Measurements from ENCODE around the gene EME1.
A peak's percentile ranks its signal among the peaks of the same experiment; 100 is the strongest.

DNA sequence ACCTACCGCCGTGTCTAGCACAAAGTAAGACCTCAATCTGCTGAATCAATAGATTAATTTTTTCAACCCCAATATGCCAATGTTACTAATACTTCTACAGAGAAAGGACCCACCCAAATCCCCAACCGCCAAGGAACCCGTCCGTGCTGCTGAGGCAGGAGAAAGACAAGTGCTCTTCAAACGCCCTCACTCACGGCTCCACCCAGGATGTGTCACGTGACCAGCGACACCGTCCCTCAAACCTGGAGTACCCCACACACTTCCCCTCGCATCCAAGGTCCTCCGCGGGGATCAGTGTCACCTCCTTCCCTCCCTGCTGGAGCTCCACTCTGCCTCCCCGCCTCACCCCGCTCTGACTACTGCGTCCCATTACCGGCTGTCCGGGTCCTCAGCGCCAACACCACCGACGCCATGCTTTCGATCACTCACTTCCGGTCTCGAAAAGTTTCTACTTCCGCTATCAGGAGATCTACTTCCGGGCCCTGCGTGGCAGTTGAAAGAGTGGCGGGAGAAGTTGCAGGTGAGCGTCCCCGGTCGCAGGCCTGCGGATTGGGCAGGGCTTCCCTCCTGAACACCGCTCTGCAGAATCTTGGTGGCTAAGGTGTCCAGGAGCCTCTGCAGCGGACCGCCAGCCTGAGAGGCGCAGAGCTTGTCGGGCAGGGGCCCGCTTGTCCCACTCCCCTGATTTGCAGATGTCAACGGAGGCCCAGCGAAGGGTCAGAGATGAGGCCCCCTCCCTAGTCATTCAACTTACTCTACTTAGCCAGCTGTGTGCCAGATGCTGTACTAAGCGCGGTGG, at the start of gene EME1, which contains the start of gene MRPL27:
- TF ChIP-seq POLR2A (IDR thresholded peaks at IDR 0.05), result peak; percentile 76
- TF ChIP-seq EP300 (IDR thresholded peaks at IDR 0.05), result no peak
- TF ChIP-seq, protein P1, sequence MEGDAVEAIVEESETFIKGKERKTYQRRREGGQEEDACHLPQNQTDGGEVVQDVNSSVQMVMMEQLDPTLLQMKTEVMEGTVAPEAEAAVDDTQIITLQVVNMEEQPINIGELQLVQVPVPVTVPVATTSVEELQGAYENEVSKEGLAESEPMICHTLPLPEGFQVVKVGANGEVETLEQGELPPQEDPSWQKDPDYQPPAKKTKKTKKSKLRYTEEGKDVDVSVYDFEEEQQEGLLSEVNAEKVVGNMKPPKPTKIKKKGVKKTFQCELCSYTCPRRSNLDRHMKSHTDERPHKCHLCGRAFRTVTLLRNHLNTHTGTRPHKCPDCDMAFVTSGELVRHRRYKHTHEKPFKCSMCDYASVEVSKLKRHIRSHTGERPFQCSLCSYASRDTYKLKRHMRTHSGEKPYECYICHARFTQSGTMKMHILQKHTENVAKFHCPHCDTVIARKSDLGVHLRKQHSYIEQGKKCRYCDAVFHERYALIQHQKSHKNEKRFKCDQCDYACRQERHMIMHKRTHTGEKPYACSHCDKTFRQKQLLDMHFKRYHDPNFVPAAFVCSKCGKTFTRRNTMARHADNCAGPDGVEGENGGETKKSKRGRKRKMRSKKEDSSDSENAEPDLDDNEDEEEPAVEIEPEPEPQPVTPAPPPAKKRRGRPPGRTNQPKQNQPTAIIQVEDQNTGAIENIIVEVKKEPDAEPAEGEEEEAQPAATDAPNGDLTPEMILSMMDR (IDR thresholded peaks at IDR 0.05), result no peak

Measured in ovary (tissue), 3 donors.